ENCODE measurements around the gene NUDT22. TPM values are rescaled to one million over a fixed set of nuclear protein-coding genes. Genes with fewer than 3 reads are reported as not detected.

The NUDT22 gene
- total RNA-seq, 1 donor from 2014 or later: 35.6 TPM

DNA sequence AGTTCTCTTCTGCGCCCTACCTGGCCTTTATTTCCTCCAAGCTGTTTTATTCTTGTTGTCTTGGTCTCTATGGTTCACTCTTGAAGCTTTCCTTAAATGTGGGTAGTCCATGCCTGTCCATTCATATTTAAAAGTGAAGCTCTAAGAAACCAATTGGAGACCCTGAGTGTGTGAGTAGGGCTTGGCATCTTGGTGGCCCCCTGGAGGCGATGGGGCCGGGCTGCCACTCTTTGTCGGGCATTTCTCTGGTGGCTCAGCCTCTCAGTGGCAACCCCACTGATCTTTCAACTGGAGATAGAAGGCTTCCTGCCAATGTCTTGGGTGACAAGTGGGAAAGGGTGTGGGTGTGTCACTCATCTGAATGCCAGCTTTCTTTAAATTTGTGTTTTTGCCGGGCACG is 9.2 kb upstream of the NUDT22 start:
- Mint-ChIP-seq H3K9me3 (peaks cover 3% of the 10 kb centered on the region), H3K27me3 (ENCODE audit: low read depth) (no peaks in the 10 kb centered on the region), H3K4me3 (no peak overlapping the region), H3K4me1 (no peaks in the 10 kb centered on the region), H3K27ac (no peak overlapping the region), H3K36me3 (peaks cover 4% of the 10 kb centered on the region)
- no peak for DNase-seq (ENCODE audit: low spot score in 2 of 2, unreplicated experiment in 2 of 2)
- TF ChIP-seq, protein P1, sequence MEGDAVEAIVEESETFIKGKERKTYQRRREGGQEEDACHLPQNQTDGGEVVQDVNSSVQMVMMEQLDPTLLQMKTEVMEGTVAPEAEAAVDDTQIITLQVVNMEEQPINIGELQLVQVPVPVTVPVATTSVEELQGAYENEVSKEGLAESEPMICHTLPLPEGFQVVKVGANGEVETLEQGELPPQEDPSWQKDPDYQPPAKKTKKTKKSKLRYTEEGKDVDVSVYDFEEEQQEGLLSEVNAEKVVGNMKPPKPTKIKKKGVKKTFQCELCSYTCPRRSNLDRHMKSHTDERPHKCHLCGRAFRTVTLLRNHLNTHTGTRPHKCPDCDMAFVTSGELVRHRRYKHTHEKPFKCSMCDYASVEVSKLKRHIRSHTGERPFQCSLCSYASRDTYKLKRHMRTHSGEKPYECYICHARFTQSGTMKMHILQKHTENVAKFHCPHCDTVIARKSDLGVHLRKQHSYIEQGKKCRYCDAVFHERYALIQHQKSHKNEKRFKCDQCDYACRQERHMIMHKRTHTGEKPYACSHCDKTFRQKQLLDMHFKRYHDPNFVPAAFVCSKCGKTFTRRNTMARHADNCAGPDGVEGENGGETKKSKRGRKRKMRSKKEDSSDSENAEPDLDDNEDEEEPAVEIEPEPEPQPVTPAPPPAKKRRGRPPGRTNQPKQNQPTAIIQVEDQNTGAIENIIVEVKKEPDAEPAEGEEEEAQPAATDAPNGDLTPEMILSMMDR (IDR thresholded peaks at IDR 0.05; ENCODE audit: unreplicated experiment): no peak

DNA sequence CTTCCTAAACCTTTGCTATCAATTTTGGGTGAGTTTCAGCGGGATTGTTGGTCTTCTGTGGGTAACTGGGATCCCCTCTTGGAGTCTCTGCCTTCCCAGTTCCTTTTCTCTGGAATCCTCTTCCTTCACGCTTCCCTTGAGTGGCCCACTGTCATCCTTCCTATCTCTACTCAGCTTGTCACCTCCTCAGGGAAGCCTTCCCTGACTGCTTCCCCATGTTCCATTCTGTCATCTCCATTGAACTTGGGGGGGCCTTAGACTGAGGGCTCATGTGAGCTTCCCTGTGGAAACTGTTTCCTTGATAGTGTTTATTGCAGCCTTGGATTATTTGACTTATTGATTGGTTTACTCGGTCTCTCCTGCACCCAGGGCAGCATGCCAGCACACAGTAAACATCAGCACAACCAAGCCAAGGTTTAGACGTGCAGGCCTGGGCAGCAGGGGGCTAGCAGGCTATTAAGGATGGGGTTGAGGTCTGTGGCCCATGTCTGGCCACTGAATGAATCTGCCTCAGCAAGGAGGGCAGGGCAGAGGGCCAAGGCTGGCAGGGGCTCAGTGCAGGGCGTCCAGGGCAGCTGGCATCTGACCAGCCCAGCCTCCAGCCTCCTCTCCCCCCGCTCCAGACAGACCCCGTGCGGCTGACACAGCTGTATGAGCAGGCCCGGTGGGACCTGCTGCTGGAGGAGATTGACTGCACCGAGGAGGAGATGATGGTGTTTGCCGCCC is 7.3 kb upstream of the NUDT22 start:
- H3K9me3 Mint-ChIP-seq: peaks cover 3% of the 10 kb centered on the region
- no peak overlapping the region for H3K4me3 Mint-ChIP-seq
- no peaks in the 10 kb centered on the region for H3K27me3 Mint-ChIP-seq (ENCODE audit: low read depth)
- DNase-seq (ENCODE audit: low spot score in 2 of 2, unreplicated experiment in 2 of 2): no peak
- peaks cover 4% of the 10 kb centered on the region for H3K36me3 Mint-ChIP-seq
- H3K27ac Mint-ChIP-seq: no peak overlapping the region
- TF ChIP-seq, protein P1 (IDR thresholded peaks at IDR 0.05; ENCODE audit: unreplicated experiment): no peak
- no peaks in the 10 kb centered on the region for H3K4me1 Mint-ChIP-seq

DNA sequence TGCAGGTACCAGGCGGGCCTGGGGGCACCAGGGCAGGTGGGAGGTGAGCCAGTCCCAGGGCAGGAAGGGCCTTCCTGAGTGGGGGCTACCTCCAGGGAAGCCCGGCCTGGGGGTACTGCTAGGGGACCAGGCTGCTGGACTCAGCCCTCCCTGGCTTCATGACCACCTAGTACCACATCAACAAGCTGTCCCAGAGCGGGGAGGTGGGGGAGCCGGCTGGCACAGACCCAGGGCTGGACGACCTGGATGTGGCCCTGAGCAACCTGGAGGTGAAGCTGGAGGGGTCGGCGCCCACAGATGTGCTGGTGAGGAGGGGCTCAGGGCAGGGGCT is 6.8 kb upstream of the NUDT22 start:
- Mint-ChIP-seq H3K27ac (no peak overlapping the region), H3K9me3 (peaks cover 3% of the 10 kb centered on the region), H3K4me1 (no peaks in the 10 kb centered on the region), H3K4me3 (no peak overlapping the region), H3K27me3 (ENCODE audit: low read depth) (no peaks in the 10 kb centered on the region), H3K36me3 (peaks cover 4% of the 10 kb centered on the region)
- TF ChIP-seq, protein P1 (IDR thresholded peaks at IDR 0.05; ENCODE audit: unreplicated experiment): no peak
- DNase-seq (ENCODE audit: low spot score in 2 of 2, unreplicated experiment in 2 of 2): no peak

DNA sequence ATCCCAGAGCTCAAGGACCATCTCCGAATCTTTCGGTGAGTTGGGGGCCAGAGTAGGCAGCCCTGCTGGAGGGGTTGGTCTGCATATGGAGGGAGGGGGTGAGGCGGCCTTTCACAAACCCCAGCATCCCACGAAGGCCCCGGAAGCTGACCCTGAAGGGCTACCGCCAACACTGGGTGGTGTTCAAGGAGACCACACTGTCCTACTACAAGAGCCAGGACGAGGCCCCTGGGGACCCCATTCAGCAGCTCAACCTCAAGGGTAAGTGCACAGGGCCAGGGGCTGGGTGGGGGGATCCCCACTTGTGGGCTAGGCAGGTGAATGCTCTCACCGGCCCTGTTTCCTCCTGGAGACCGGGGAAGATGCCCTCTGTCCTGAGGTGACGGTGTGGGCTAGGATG is 6.3 kb upstream of the NUDT22 start:
- Mint-ChIP-seq H3K36me3 (peaks cover 4% of the 10 kb centered on the region), H3K9me3 (peaks cover 3% of the 10 kb centered on the region), H3K27me3 (ENCODE audit: low read depth) (no peaks in the 10 kb centered on the region), H3K4me1 (no peaks in the 10 kb centered on the region), H3K27ac (no peak overlapping the region), H3K4me3 (no peak overlapping the region)
- TF ChIP-seq, protein P1 (IDR thresholded peaks at IDR 0.05; ENCODE audit: unreplicated experiment): no peak
- no peak for DNase-seq (ENCODE audit: low spot score in 2 of 2, unreplicated experiment in 2 of 2)

DNA sequence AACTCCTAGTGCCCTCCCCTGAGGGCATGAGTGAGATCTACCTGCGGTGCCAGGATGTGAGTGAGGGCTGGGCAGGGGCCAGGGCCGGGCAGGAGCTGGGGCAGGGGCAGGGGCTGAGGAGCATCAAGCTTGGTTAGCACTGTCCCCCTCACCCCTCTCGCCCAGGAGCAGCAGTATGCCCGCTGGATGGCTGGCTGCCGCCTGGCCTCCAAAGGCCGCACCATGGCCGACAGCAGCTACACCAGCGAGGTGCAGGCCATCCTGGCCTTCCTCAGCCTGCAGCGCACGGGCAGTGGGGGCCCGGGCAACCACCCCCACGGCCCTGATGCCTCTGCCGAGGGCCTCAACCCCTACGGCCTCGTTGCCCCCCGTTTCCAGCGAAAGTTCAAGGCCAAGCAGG is 5.8 kb upstream of the NUDT22 start:
- Mint-ChIP-seq H3K27ac (no peak overlapping the region), H3K27me3 (ENCODE audit: low read depth) (no peaks in the 10 kb centered on the region), H3K4me1 (peaks cover 4% of the 10 kb centered on the region), H3K36me3 (peaks cover under 1% of the 10 kb centered on the region), H3K9me3 (peaks cover under 1% of the 10 kb centered on the region), H3K4me3 (no peak overlapping the region)
- no peak for DNase-seq (ENCODE audit: low spot score in 2 of 2, unreplicated experiment in 2 of 2)
- TF ChIP-seq, protein P1 (IDR thresholded peaks at IDR 0.05; ENCODE audit: unreplicated experiment): no peak

DNA sequence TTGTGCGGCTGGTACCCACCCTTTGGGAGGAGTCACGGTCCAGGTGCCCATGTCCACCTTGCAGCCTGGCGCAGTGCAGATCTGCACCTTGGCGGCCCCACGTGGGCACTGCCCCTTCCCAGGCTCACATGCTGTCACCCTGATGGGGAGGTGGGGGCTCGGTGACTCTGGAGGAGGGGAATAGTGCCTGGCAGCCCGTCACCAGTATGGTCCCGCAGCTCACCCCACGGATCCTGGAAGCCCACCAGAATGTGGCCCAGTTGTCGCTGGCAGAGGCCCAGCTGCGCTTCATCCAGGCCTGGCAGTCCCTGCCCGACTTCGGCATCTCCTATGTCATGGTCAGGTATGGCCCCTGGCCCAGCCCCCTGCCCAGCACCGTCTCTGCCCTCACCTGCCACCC is 5.3 kb upstream of the NUDT22 start:
- Mint-ChIP-seq H3K27me3 (ENCODE audit: low read depth) (no peaks in the 10 kb centered on the region), H3K9me3 (no peaks in the 10 kb centered on the region), H3K27ac (no peak overlapping the region), H3K4me3 (no peak overlapping the region), H3K4me1 (peaks cover 5% of the 10 kb centered on the region), H3K36me3 (no peaks in the 10 kb centered on the region)
- no peak for DNase-seq (ENCODE audit: low spot score in 2 of 2, unreplicated experiment in 2 of 2)
- TF ChIP-seq, protein P1 (IDR thresholded peaks at IDR 0.05; ENCODE audit: unreplicated experiment): no peak
